CD4-positive, alpha-beta T cell treated with Interleukin-4 for 1 hour (primary cell): Measurements from ENCODE around the gene IQUB.
"Not testable (repeated sequence)": the region's sequence is repeated elsewhere in the genome, so short reads cannot be mapped to it uniquely, and the experiment has no call there.

Source experiments
- DNase-seq, 2 donors: peaks; one replicate each; pipeline ENCODE4 v3.0.0-alpha.2; 2020 to 2022

The IQUB gene

DNA sequence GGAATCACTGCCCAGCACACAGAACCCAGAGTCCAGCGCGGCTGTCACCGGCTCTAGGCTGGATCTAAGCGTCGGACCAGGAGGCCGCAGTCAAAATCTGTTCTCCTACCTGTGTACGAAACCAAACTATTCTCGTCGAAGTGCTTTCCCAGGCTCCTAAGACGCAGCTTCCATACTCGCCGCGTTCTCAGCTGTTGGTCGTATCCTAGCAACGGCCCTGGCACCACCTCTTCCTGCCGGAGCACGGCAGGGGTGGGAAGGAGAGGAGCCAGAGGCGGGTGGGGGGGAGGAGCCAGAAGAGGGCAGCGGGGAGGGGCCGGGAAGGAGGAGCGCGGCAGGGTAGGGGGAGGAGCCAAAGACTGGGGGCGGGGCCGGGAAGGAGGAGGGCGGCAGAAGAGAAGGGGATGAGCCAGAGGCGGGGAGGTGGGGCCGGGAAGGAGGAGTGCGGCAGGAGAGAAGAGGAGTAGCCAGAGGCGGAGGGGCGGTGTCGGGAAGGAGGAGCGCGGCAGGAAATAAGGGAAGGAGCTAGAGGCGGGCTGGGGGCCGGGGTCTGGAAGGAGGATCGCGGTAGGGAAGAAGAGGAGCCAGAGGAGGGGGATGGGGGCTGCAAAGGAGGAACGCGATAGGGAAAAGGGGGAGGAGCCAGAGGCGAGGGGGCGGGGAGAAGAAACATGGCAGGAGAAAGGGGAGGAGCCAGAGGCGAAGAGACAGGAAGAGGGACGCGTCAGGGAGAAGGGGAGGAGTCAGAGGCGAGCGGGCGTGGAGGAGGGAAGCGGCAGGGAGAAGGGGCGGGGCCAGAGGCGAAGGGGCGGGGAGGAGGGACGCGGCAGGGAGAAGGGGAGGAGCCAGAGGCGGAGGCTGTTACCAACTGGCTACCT is at the start of gene IQUB:
TSS of gene IQUB (minus strand) at position 213 of the 878 bp plus-strand sequence. CDS start 22,255 bp downstream, outside the sequence.
- peak; percentile 96 for DNase-seq

DNA sequence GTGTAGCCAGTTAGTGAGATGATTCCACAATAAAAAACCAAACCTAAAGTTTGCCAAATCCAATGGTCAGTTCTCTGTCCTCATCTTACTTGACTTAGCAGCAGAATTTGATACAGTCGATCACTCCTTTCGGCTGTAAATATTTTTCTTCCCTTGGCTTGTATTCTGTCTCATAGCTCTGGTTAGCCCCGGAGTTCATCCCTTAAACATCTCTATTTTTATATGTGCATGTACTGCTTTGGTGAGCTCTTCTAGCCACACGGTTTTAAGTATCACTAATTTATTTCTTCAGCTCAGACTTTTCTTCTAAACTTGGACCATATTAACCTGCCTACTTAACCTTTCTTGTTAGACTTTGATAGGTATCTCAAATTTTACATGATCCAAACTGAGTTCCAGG is 49.4 kb upstream of the IQUB start:
- no peak for DNase-seq

DNA sequence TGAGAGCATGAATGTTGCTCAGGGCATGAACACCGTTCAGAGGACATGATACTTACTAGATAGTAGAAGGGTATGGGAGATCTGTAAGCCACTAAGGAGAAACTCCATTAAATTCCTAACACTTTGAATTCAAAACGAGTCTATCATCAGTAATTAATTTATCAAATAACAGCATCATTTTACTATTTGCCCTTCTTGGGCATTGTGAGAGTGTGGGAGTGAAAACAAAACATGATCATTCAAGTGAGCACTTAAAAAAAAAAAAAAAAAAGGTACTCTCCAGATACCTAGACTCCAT is 46.7 kb upstream of the IQUB start:
- no peak for DNase-seq

DNA sequence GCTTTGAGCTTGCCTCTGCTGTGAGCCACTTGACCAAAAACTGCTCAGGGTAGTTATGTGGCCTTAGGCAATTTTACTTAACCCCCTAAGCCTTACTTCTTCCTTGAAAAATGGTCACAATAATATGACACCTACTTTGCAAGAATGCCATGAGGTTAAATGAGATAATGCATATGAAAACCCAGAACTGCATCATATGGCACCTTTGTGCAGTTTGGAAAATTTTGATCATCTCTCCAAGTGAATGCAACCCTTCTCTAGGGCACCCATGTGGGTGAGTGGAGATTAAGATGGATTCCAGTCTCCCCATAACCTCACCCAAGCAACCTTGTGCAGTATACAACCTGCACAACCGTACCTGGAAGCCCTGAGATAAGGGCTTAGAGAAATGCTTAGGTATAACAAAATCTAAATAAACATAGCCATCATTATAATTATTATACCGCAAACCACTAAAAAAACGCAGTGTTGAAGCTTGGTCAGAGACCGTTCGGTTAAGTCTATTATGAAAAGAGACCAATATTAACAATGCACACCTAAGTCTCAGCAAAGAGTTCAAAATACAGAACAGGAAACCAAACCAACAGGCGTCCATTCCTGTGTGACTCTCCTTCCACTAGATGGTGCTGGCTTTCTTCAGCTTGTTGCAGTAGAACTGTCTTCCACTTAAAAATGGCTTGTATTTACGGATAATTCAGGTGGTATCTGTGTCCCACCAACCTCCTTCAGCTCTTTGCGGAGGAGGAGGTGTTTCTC is 46.2 kb upstream of the IQUB start:
- peak in 1 of 2 donors; percentile 10 for DNase-seq

DNA sequence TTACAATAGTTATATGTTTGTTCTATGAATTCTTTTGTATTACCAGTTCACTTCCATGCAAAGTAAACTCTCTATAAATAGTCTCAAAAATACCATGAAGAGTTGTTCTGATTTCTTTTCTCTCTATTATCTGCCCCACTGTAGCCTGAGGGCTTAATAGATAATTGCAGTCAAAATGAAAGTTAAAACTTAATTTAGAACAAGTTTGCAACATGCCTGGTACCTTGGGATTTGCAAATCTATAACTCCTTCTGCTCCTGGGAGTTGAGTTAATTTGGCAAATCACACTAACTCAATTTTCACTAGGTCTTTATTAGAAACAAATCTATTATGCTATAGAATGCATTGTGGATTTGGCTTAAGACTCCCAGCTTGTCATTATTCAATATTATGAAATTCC is 45.0 kb upstream of the IQUB start:
- DNase-seq, result no peak

DNA sequence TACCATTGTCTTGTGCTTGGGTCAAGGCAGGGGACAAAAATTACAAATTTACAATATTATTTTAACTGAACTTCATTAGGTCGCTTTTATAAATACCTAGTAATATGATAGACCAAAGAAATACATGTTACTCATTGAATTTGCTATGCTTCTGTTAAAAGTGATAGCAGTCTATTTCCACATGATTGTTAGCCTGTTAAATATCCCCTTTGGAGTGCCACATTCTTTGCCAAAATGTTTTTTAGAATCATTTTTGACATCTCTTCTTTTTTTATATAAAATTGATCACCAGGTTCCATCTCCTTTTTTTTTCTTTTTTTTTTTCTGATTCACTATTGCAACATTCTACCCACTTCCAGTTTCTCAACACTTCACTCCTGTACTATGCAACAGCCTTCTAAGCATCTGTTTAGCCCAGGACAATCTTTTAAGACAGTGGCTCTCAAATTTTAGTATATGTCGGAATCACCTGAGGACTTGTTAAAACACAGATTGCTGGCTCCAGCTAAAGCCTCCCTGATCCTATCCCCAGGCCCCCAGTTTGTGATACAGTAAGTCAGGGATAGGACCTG is 39.6 kb upstream of the IQUB start:
- DNase-seq, result no peak

DNA sequence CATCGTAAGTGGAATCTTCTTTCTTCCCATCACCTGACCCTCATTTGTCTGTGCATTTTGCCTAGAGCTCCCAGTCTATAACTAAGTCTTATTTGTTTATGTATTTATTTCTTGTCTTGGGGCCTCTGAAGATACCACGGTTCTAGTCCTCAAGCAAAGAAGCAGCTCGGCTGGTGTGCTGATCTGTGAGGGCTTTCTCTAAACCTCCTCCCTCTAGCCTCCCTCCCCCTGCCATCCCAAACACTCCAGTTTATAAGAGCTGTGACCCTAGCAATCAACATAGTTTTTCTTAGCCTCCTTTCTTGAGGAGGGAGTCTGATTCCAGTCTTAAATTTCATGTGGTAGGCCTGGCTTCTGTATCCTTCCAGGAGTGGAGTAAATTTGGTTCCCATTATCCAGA is 38.9 kb upstream of the IQUB start:
- DNase-seq, result no peak

DNA sequence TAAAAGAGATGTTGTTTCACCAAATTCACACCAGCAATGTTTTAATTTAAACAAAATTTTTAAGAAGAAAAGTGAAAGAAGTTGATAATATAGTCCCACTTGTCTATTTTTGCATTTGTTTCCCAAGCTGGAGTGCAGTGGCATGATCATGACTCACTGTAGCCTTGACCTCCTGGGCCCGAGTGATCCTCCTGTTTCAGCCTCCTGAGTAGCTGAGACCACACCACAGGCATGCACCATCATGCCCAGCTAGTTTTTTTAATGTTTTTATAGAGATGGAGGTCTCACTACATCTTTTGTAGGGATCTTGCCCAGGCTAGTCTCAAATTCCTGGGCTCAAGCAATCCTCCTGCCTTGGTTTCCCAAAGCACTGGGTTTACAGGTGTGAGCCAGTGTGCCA is 37.3 kb upstream of the IQUB start:
- DNase-seq, result no peak

DNA sequence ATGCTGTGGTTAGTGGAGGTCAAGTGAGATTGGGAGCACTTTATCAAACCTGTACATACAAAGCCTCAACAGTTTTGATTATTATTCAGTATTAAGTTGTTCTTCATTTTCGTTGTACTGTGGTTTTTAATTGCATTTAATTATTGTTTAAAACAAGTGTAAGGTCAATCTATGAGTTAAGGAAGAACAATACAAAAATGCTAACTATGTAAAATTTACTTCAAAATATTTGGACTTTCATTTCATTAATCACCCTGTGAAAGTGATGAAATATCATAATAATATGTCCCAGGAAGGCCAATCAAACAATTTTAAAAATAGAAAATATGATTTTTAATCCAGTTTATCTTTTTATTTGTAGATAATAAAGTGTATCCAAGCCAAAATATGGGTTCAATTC is 36.8 kb upstream of the IQUB start:
- no peak for DNase-seq

DNA sequence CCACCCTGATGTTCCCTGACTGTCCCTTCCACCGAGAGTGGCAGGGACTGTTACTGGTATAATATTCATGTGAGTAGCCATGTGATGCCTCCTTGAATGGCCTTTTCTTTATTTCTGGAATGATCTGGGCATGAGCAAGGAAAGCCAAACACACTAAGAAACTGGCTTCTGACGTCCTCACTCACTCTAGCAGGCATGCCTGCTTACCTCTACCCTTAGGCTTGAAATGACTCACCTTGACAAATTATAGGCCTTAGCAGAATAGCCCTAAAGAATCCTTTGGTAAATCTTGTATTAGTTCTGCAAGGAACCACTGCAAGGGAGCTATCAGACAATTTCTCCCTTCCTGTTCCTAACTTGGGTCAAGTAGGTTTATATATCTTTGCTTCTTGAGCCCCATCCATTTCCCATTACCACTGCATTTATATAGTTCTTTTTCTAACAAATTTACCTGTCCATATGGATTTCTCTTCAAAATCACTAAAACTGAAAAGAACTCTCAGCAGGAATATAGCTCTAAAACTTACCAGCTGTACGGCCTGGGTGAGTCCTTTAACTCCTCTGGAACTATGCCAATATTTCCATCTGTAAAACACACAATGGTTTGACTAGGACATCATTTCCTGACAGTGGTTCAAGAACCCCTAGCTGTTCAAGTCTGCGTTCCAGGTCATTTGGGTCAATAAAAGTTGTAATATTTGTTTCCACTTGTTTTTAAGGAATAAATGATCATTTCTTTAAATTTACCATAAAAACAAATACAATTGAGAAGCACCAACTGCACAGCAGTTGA is 36.2 kb upstream of the IQUB start:
- DNase-seq, result no peak

DNA sequence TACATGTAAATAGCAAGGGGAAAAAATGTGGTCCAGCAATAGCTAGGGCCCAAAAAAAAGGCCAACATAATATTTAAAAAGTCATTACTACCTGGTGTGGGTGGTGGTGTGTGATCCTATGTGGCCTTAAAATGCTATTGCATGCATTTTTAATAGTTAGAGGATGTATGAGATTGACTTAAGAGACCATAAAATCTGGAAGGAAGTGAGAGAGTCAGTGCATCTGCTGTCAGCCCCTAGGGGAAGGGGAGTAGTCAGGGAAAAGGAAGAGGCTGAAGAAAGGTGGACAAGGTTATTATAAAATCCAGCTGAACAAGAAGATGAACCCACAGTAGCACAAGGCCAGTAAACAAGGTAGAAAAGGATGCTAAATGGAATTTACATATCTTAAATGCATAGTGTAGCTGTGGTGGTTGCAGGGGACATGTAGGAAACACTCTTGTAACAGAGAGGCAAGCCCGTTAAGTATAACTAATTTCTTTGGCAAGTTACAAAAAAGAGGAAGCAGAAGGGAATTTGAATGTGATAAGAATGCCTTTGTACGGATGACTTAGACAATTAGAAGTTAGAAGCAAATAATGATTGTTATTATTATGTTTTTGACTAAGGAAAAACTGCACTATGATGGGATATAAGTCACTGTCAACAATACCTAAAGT is 35.1 kb upstream of the IQUB start:
- DNase-seq, result no peak

DNA sequence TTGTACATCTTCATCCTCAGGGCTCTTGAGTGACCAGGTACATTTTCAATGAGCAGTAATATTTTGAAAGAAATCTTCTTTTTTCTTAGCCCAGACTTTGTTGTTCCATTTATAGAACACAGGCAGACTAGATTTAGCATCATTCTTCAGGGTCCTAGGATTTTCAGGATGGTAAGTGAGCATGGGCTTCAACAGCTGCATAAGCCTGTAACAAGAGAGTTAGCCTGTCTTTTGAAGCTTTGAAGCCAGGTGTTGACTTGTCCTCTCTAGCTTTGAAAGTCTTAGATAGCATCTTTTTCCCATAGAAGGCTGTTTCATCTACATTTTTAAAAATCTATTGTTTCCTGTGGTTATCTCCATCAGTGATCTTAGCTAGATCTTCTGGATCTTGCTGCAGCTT is 27.7 kb upstream of the IQUB start:
- DNase-seq, result no peak

DNA sequence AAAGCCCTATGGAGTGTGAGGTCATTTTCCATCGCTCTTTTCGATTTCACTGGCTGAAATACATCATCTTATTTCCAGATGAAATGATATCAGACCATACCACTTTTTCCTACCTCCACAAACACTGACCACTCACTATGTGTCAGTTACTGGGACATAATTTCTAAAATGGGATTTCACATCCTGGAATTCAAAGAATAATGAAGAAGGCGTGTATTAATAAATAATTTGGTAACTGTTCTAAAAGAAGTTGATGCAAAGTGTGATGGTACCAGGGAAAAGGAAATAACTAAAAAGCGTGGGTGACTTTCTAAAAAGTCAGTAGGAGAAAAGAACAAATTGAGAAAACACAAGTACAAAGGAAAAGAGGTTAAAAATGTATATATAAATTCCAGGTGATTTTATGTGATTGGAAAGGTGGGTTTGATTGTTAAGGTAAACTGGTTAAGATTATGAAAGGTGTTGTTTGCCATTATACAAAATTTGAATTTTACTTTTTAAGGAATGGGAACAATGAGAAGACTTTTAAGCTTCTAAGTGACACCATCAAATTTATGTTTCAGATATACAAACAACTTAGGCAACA is 24.0 kb upstream of the IQUB start:
- DNase-seq, result no peak

DNA sequence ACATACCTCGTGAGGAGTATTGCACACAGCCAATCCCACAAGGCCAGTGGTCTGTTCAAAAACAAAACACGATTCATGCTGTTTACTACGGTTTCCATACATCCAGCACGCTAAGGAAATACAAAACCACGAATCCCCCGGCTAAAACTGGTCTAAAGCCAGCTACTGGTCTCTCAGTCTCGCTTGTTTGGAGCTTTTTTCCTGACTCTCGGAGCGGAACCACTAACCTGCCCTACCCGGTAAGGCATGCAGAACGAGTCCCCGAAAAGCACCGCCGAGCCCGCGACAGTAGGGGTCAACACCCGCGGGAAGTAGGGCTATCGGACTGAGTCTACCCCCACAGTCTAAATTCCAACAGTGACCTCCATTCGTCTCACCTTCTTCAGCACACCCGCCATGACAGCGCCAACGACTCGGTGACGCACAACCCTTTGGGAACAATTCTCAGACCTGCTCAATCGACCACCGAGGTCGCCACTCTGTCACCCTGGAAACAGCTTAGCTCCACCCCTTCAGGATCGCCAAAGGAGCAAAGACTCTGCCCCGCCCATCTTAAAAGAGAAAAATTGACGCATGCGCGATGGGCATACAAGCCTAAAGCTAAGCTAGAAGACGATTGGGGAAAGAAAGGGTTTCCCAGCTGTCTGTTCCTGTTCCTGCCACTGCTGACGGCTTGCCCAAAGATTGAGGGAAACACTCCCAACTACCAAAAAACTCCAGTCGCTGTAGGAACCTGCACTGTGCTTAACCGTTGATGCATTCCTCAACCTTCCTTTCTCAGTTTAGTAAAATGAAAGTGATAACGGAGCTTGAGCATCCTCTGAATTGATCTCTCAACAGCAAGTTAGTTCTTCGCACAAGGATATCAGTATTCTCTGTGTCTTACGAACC is 23.2 kb upstream of the IQUB start, which contains the start of gene NDUFA5:
TSS of gene NDUFA5 (minus strand) at position 421 of the 891 bp plus-strand sequence. CDS start at position 398, 23 bp downstream.
- DNase-seq, result peak; percentile 98 to 99

DNA sequence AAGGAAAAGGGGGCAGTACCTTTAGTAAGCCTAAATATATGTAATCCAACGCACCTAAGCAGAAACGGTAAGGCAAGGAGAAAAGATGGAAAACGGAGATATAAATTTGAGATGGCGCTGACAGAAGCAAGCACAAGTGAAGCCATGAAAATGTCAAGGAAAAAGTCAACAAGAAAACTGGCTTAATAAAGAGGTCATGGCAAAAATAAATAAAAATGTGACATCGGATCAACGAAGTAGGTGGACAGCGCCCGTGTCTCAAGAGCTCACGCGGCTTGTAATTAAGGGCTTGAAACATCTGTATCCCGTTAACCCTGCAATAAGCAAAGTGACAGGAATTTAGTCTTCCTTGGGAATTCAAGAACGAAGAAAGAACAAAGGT is 22.6 kb upstream of the IQUB start:
- DNase-seq, result no peak

DNA sequence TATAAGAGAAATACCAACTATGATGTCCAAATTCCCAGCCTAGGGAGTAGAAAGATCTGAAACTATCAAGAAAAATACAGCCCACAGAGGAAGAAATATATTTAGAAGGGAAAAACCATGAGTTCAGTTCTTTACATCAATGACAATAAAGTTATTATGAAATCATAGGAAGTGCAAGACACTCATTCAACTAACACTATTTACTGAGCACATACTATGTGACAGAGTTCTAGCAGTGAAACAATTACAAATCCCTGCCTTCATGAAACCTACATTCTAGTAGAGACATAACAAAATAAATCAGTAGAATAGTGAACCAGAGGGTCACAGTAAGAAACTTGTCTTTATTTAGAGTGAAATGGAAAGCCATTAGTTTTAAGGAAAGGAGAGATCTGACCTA is 21.1 kb upstream of the IQUB start:
- DNase-seq, result no peak

DNA sequence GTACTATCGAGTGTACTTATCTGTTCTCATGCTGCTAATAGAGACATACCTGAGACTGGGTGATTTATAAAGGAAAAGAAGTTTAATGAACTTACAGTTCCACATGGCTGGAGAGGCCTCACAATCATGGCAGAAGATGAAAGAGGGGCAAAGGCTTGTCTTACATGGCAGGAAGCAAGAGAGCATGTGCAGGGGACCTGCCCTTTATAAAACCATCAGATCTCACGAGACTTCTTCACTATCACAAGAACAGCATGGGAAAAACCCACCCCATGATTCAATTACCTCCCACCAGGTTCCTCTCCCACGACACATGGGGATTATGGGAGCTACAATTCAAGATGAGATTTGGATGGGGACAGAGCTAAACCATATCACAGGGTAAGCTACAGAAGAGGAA is 18.8 kb upstream of the IQUB start:
- no peak for DNase-seq

DNA sequence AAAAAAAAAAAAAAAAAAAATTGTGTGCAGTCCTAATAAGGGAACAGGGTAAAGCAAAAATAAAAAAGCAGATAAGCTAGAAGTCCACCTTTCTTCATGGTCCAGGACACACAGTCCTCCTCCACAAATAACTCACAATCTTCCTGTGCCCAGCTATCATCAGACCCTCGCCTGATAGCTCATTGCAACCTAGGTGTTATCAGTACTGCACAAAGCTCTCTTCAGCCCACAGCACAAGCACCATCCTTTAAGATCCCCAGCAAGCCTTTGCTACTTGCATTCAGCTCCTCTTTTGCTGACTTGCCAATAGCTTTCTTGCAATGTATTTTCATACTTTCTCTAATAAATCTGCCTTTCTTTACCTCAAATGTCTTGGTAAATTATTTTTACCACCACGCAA is 18.2 kb upstream of the IQUB start:
- no peak for DNase-seq

DNA sequence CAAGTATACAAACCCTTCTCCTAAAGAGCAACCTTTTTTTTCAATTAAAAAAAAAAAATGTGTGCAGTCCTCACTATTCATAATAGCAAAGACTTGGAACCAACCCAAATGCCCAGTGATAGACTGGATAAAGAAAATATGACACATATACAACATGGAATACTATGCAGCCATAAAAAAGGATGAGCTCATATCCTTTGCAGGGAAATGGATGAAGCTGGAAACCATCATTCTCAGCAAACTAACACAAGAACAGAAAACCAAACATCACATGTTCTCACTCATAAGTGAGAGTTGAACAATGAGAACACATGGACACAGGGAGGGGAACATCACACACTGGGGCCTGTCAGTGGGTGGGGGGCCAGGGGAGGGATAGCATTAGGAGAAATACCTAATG is 17.7 kb upstream of the IQUB start:
- not testable (repeated sequence) for DNase-seq

DNA sequence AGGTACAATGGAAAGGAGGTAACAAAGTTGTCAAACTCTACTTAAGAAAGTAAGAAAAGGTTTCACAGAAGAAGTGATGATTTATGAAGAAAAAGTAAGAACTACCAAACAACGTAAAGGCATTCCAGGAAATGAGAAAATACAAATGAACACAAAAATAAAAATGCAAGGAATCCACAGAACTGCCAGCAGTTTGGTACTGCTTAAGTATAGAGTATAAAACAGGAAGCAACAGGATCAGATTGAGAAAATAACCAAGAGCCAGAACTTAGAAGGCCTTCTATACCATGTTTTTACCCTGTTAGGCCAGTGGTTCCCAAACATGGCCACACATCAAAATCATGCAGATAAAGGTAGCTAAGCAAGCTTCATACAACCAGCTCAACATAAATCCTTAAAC is 14.0 kb upstream of the IQUB start:
- no peak for DNase-seq

DNA sequence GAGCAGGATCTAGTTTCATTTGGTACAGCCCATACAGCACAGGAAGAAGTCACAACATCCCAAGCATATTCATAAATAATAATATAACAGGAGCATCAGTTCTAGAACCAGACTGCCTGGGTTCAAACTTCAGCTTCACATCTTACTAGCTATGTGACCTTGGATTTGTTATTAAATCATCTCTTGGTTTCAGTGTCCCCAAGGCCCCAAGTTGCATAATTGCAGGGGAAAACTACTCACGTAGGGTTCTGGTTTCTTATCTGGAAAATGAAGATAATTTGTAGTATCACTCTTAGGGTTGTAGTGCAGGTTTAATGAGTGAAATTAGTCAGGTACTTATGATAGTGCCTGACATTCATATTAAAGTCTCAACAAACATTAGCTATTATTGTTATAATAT is 5.5 kb upstream of the IQUB start:
- DNase-seq, result no peak
